HEK293 (cell line): ENCODE results near the gene RINL.

Experiments
- CTCF ChIA-PET: fragments of 350-600 bp; formaldehyde crosslinking; extraction: SDS; loops from one replicate; lab custom pipeline; 2021; ENCODE audit warnings: antibody characterized with exemption; lab: Yijun Ruan, JAX
- POLR2A ChIA-PET: fragments of 300-600 bp; formaldehyde crosslinking; extraction: SDS; loops from one replicate; lab custom pipeline; 2020; ENCODE audit warnings: antibody characterized with exemption, inconsistent platforms; lab: Yijun Ruan, JAX
- H3K27ac ChIP-seq: fragments of 200-500 bp; sonication (Bioruptor generic); 2 replicates; pipeline ENCODE4 v1.5.1; 2014; ENCODE audit warnings: low read depth, low read length, control low read depth, inconsistent platforms; ENCODE audit errors: extremely low read depth
- H3K36me3 ChIP-seq, 2 experiments: fragments of 200-500 bp in 1 of 2; sonication (Bioruptor generic) in 1 of 2; 1 replicate in 1 of 2; 2 replicates in 1 of 2; pipeline ENCODE4 v1.5.1; 2014 to 2017; ENCODE audit warnings: inconsistent platforms in 2 of 2, low read length in 2 of 2; ENCODE audit not compliant: control insufficient read depth in 2 of 2, insufficient read depth in 1 of 2
- H3K4me1 ChIP-seq: fragments of 200-500 bp; sonication (Bioruptor generic); 2 replicates; pipeline ENCODE4 v1.5.1; 2014; ENCODE audit warnings: mild to moderate bottlenecking, low read length, inconsistent platforms; ENCODE audit not compliant: control insufficient read depth, insufficient read depth
- H3K4me3 ChIP-seq: 2 replicates; pipeline ENCODE4 v1.5.1; 2011; ENCODE audit warnings: low read depth, mild to moderate bottlenecking, control low read depth, low read length, moderate library complexity
- H3K9me3 ChIP-seq: fragments of 200-500 bp; sonication (Bioruptor generic); 2 replicates; pipeline ENCODE4 v1.5.1; 2014; ENCODE audit warnings: low read depth, low read length, inconsistent platforms; ENCODE audit not compliant: control insufficient read depth, insufficient read depth
- AEBP2 ChIP-seq: fragments of 450-650 bp; formaldehyde crosslinking; IDR thresholded peaks from 2 replicates; pipeline ENCODE4 v1.5.1; 2016; ENCODE audit warnings: missing biosample characterization, missing genetic modification characterization, borderline replicate concordance
- GFI1B ChIP-seq: fragments of 450-650 bp; formaldehyde crosslinking; IDR thresholded peaks from 2 replicates; pipeline ENCODE4 v1.5.1; 2016; ENCODE audit warnings: missing biosample characterization, missing genetic modification characterization
- GLI2 ChIP-seq: fragments of 450-650 bp; formaldehyde crosslinking; IDR thresholded peaks from 2 replicates; pipeline ENCODE4; 2017; ENCODE audit warnings: missing biosample characterization, missing genetic modification characterization, low read depth, borderline replicate concordance
- HOXA7 ChIP-seq: sonication (generic); formaldehyde crosslinking; IDR thresholded peaks from 2 replicates; pipeline ENCODE4 v1.8.1; 2022; ENCODE audit warnings: missing genetic modification reagents, borderline replicate concordance
- HOXC10 ChIP-seq: sonication (generic); formaldehyde crosslinking; IDR thresholded peaks from 2 replicates; pipeline ENCODE4 v1.8.1; 2023; ENCODE audit warnings: mild to moderate bottlenecking, missing genetic modification reagents
- KLF9 ChIP-seq: fragments of 450-650 bp; formaldehyde crosslinking; IDR thresholded peaks from 2 replicates; pipeline ENCODE4 v1.5.1; 2016; ENCODE audit warnings: missing biosample characterization, missing genetic modification characterization, low read depth
- OSR2 ChIP-seq: fragments of 450-650 bp; formaldehyde crosslinking; IDR thresholded peaks from 2 replicates; pipeline ENCODE4 v1.5.1; 2016; ENCODE audit warnings: missing biosample characterization, missing genetic modification characterization
- SP2 ChIP-seq: fragments of 450-650 bp; formaldehyde crosslinking; IDR thresholded peaks from 2 replicates; pipeline ENCODE4 v1.5.1; 2016; ENCODE audit warnings: missing biosample characterization, missing genetic modification characterization
- SP3 ChIP-seq: fragments of 450-650 bp; formaldehyde crosslinking; IDR thresholded peaks from 2 replicates; pipeline ENCODE4 v1.5.1; 2016; ENCODE audit warnings: missing biosample characterization, missing genetic modification characterization
- TCF7L2 ChIP-seq: IDR thresholded peaks from 2 replicates; pipeline ENCODE4 v1.6.1; 2011; ENCODE audit warnings: low read depth, mild to moderate bottlenecking, inconsistent platforms, low read length, moderate library complexity, borderline replicate concordance
- YY2 ChIP-seq: fragments of 450-650 bp; formaldehyde crosslinking; IDR thresholded peaks from 2 replicates; pipeline ENCODE4 v1.5.1; 2016; ENCODE audit warnings: missing biosample characterization, missing genetic modification characterization
- ZFP41 ChIP-seq: fragments of 450-650 bp; formaldehyde crosslinking; IDR thresholded peaks from 2 replicates; pipeline ENCODE4 v1.5.1; 2016; ENCODE audit warnings: missing biosample characterization, missing genetic modification characterization, borderline replicate concordance
- ZFP69B ChIP-seq: fragments of 450-650 bp; formaldehyde crosslinking; IDR thresholded peaks from 2 replicates; pipeline ENCODE4 v1.5.1; 2016; ENCODE audit warnings: missing biosample characterization, missing genetic modification characterization
- ZIC2 ChIP-seq: fragments of 450-650 bp; formaldehyde crosslinking; IDR thresholded peaks from 2 replicates; pipeline ENCODE4 v1.5.1; 2016; ENCODE audit warnings: missing biosample characterization, missing genetic modification characterization
- ZNF121 ChIP-seq: fragments of 450-650 bp; formaldehyde crosslinking; IDR thresholded peaks from 2 replicates; pipeline ENCODE4 v1.5.1; 2016; ENCODE audit warnings: missing biosample characterization, missing genetic modification characterization
- ZNF169 ChIP-seq: fragments of 450-650 bp; formaldehyde crosslinking; IDR thresholded peaks from 2 replicates; pipeline ENCODE4 v1.5.1; 2016; ENCODE audit warnings: missing biosample characterization, missing genetic modification characterization
- ZNF24 ChIP-seq: fragments of 450-650 bp; formaldehyde crosslinking; IDR thresholded peaks from 2 replicates; pipeline ENCODE4 v1.5.1; 2016; ENCODE audit warnings: missing biosample characterization, missing genetic modification characterization
- ZNF280C ChIP-seq: fragments of 450-650 bp; formaldehyde crosslinking; IDR thresholded peaks from 2 replicates; pipeline ENCODE4 v1.5.1; 2016; ENCODE audit warnings: missing biosample characterization, missing genetic modification characterization
- ZNF280D ChIP-seq: fragments of 450-650 bp; formaldehyde crosslinking; IDR thresholded peaks from 2 replicates; pipeline ENCODE4 v1.5.1; 2016; ENCODE audit warnings: missing biosample characterization, missing genetic modification characterization
- ZNF404 ChIP-seq: fragments of 450-650 bp; formaldehyde crosslinking; IDR thresholded peaks from 2 replicates; pipeline ENCODE4 v1.5.1; 2017; ENCODE audit warnings: missing biosample characterization, missing genetic modification characterization
- ZNF521 ChIP-seq: fragments of 450-650 bp; formaldehyde crosslinking; IDR thresholded peaks from 2 replicates; pipeline ENCODE4 v1.5.1; 2017; ENCODE audit warnings: missing biosample characterization, mild to moderate bottlenecking, missing genetic modification characterization
- ZNF530 ChIP-seq: fragments of 450-650 bp; formaldehyde crosslinking; IDR thresholded peaks from 2 replicates; pipeline ENCODE4 v1.5.1; 2016; ENCODE audit warnings: low read depth, missing biosample characterization, missing genetic modification characterization
- ZNF544 ChIP-seq: fragments of 450-650 bp; formaldehyde crosslinking; IDR thresholded peaks from 2 replicates; pipeline ENCODE4 v1.5.0; 2017; ENCODE audit warnings: missing biosample characterization, missing genetic modification characterization
- ZNF548 ChIP-seq: fragments of 450-650 bp; formaldehyde crosslinking; IDR thresholded peaks from 2 replicates; pipeline ENCODE4 v1.5.1; 2016; ENCODE audit warnings: missing biosample characterization, missing genetic modification characterization
- ZNF555 ChIP-seq: fragments of 450-650 bp; formaldehyde crosslinking; conservative IDR thresholded peaks from 2 replicates; pipeline ENCODE4 v1.5.1; 2017; ENCODE audit warnings: missing biosample characterization, mild to moderate bottlenecking, missing genetic modification characterization, inconsistent platforms
- ZNF558 ChIP-seq: fragments of 450-650 bp; formaldehyde crosslinking; IDR thresholded peaks from 2 replicates; pipeline ENCODE4 v1.5.1; 2016; ENCODE audit warnings: missing biosample characterization, missing genetic modification characterization
- ZNF660 ChIP-seq: fragments of 450-650 bp; IDR thresholded peaks from 2 replicates; pipeline ENCODE4 v1.5.1; 2018; ENCODE audit warnings: missing biosample characterization, mild to moderate bottlenecking, missing genetic modification characterization
- ZNF837 ChIP-seq: fragments of 450-650 bp; formaldehyde crosslinking; IDR thresholded peaks from 2 replicates; pipeline ENCODE4 v1.5.1; 2016; ENCODE audit warnings: missing biosample characterization, missing genetic modification characterization
- ZSCAN30 ChIP-seq: fragments of 450-650 bp; IDR thresholded peaks from 2 replicates; pipeline ENCODE4 v1.5.1; 2018; ENCODE audit warnings: missing biosample characterization, mild to moderate bottlenecking, missing genetic modification characterization, moderate library complexity
- TF ChIP-seq, protein P1 (sequence below): fragments of 450-650 bp; formaldehyde crosslinking; IDR thresholded peaks from 2 replicates; pipeline ENCODE4 v1.5.1; 2016; ENCODE audit warnings: missing biosample characterization, missing genetic modification characterization

RINL gene

DNA sequence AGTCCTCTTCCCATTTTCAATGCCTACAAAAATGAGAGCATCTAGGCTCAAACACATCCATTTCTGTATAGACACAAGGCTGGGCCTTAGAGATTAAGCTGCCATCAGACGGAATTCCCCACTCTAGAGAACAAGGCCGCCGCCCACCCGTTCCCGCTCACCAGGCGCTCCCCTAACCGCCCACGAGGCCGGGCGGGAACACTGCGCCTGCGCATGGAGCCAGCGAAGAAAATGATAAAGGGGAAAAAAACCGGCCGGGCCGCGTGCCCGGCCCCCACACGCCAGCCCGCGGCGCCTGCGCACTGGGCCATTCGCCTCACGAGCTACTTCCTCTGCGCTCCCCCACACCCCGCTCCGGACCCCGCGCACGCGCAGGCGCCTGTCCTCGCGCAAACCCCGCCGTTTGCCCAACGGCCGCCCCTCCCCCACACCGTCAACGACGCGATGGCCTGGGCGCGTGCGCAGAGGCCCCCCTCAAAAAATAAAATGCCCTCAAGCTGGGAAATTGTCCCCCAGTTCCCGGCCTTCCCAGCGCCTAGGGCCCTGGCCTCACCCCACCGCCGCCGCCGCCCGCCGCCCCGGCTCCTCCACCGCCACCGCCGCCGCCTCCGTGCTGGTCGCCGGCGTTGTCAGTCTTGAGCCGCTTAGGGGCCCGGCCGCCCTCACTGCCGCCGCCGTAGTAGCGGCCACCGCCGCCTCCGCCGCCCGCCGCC lies 28.8 kb downstream of the RINL start:
- POLR2A ChIA-PET, result interaction anchor here (0.5 to 6.4 kb wide), 52 partner anchors 9 to 587 kb away, joined by 3 to 159 read pairs (median 5); partner anchors contain the start of genes ACTN4, ECH1, EIF3K and FAM98C
- peaks cover 33% of the 10 kb centered on the region for H3K4me1 ChIP-seq
- CTCF ChIA-PET, result interaction anchor here (0.5 to 1.4 kb wide), 13 partner anchors 14 to 491 kb away, joined by 3 to 13 read pairs (median 3); partner anchors contain the start of genes FAM98C, MRPS12, NFKBIB and SARS2
- peak overlapping the region; percentile 57 for H3K4me3 ChIP-seq
- peak overlapping the region; percentile 100 for H3K27ac ChIP-seq
- H3K36me3 ChIP-seq, result peaks cover 46 to 48% of the 10 kb centered on the region in 2 experiments
- H3K9me3 ChIP-seq, result no peaks in the 10 kb centered on the region
- TF ChIP-seq ZIC2 (no peak), ZNF521 (tag by site-specific recombination) (no peak), GLI2 (tag by site-specific recombination) (no peak), ZSCAN30 (tag by site-specific recombination) (peak; percentile 98), ZNF121 (tag by site-specific recombination) (no peak), SP2 (tag by site-specific recombination) (peak; percentile 88), ZNF558 (tag by site-specific recombination) (no peak), ZFP69B (peak; percentile 87; the same call in 1 of the 2 replicates), OSR2 (tag by site-specific recombination) (0 out of 2 replicates have a peak, but pooled peaks have one; percentile 22), ZNF530 (tag by site-specific recombination) (no peak), SP3 (peak; percentile 70), ZNF169 (tag by site-specific recombination) (peak; percentile 46; the same call in 1 of the 2 replicates), ZFP41 (tag by site-specific recombination) (no peak), HOXC10 (no peak), GFI1B (tag by site-specific recombination) (no peak), YY2 (tag by site-specific recombination) (no peak; the same call in 1 of the 2 replicates), TCF7L2 (no peak), KLF9 (peak; percentile 81), ZNF404 (tag by site-specific recombination) (no peak), ZNF548 (tag by site-specific recombination) (no peak), ZNF280D (no peak), ZNF555 (no peak), ZNF660 (tag by site-specific recombination) (peak; percentile 74), HOXA7 (CRISPR knock-in tag) (no peak; the same call in 1 of the 2 replicates), ZNF280C (tag by site-specific recombination) (no peak), ZNF837 (tag by site-specific recombination) (no peak), ZNF544 (tag by site-specific recombination) (no peak), ZNF24 (tag by site-specific recombination) (0 out of 2 replicates have a peak, but pooled peaks have one; percentile 51), AEBP2 (no peak)
- TF ChIP-seq, protein P1, sequence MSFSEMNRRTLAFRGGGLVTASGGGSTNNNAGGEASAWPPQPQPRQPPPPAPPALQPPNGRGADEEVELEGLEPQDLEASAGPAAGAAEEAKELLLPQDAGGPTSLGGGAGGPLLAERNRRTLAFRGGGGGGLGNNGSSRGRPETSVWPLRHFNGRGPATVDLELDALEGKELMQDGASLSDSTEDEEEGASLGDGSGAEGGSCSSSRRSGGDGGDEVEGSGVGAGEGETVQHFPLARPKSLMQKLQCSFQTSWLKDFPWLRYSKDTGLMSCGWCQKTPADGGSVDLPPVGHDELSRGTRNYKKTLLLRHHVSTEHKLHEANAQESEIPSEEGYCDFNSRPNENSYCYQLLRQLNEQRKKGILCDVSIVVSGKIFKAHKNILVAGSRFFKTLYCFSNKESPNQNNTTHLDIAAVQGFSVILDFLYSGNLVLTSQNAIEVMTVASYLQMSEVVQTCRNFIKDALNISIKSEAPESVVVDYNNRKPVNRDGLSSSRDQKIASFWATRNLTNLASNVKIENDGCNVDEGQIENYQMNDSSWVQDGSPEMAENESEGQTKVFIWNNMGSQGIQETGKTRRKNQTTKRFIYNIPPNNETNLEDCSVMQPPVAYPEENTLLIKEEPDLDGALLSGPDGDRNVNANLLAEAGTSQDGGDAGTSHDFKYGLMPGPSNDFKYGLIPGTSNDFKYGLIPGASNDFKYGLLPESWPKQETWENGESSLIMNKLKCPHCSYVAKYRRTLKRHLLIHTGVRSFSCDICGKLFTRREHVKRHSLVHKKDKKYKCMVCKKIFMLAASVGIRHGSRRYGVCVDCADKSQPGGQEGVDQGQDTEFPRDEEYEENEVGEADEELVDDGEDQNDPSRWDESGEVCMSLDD (tag by site-specific recombination), result peak; percentile 97
